OCI-LY1 (cell line): ENCODE data around the gene AGAP2.
"Not testable (repeated sequence)": the region's sequence is repeated elsewhere in the genome, so short reads cannot be mapped to it uniquely, and the experiment has no call there.

Experiments used
- CTCF ChIP-seq: fragments of 200-600 bp; sonication (generic), shearing (Covaris generic); IDR thresholded peaks from 2 replicates; pipeline ENCODE4 v1.5.1; 2017; ENCODE audit warnings: mild to moderate bottlenecking, antibody characterized with exemption, low read length, moderate library complexity, mixed read lengths
- EZH2 ChIP-seq: fragments of 200-600 bp; sonication (generic), shearing (Covaris generic); IDR thresholded peaks from 2 replicates; pipeline ENCODE4 v1.8.0; 2017; ENCODE audit warnings: borderline replicate concordance, mixed run types, mild to moderate bottlenecking, antibody characterized with exemption, low read length, moderate library complexity, mixed read lengths

- not testable (repeated sequence) for TF ChIP-seq EZH2, CTCF
These were observed 16.5 kb downstream of the AGAP2 start for GRCh38 chr12:57721846-57722608.
